GM12891 (cell line): Measurements from ENCODE around the gene YAE1.

ENCODE experiments used
- POLR2A ChIP-seq: IDR thresholded peaks from 2 replicates; pipeline ENCODE4 v1.6.1; 2011; ENCODE audit warnings: low read depth, low read length, control low read depth
- POLR2AphosphoS5 ChIP-seq: IDR thresholded peaks from 2 replicates; pipeline ENCODE4 v1.6.1; 2011; ENCODE audit warnings: low read depth, low read length, control low read depth
- TAF1 ChIP-seq: IDR thresholded peaks from 2 replicates; pipeline ENCODE4 v1.6.1; 2011; ENCODE audit warnings: low read depth, low read length, control low read depth

- no peak for TF ChIP-seq POLR2A
- TF ChIP-seq POLR2AphosphoS5, result no peak
- no peak for TF ChIP-seq TAF1
Measured at GRCh38 chr7:39527296-39527695, 38.9 kb upstream of the YAE1 start.
